A673 (cell line): ENCODE measurements around the gene STMN3. TPM values are rescaled to one million over a fixed set of nuclear protein-coding genes. Genes with fewer than 3 reads are reported as not detected.

Experiments used
- BruUV-seq: library from RNA; stranded (reverse); fragments of 400-500 nt; replicated peaks from 2 replicates; lab custom pipeline; 2021; lab: Mats Ljungman, UMichigan
- CTCF ChIA-PET: fragments of 300-600 bp; sonication (Branson Sonifier 250); formaldehyde crosslinking; loops from one replicate; lab custom pipeline; 2022; ENCODE audit warnings: antibody characterized with exemption; lab: Charles Lee
- POLR2A ChIA-PET: fragments of 300-600 bp; sonication (Branson Sonifier 250); formaldehyde crosslinking; loops from one replicate; lab custom pipeline; 2022; ENCODE audit warnings: antibody characterized with exemption; ENCODE audit not compliant: low non-redundant PET; lab: Charles Lee
- DNase-seq: peaks from one replicate; pipeline ENCODE4 v3.0.0-alpha.2; 2015; ENCODE audit warnings: low spot score
- H3K27ac ChIP-seq: fragments of 200-600 bp; sonication (generic); 2 replicates; pipeline ENCODE4 v1.5.1; 2016; ENCODE audit warnings: mixed run types, low read depth, mild to moderate bottlenecking, mixed read lengths, antibody characterized with exemption, low read length; ENCODE audit not compliant: poor library complexity, severe bottlenecking
- H3K27me3 ChIP-seq: fragments of 200-600 bp; sonication (generic); replicated peaks from 2 replicates; pipeline ENCODE4 v1.6.1; 2017; ENCODE audit warnings: mixed run types, low read depth, mild to moderate bottlenecking, mixed read lengths, antibody characterized with exemption, low read length; ENCODE audit not compliant: insufficient read depth, poor library complexity
- H3K36me3 ChIP-seq: fragments of 200-600 bp; sonication (generic); 2 replicates; pipeline ENCODE4 v1.6.1; 2016; ENCODE audit warnings: mixed run types, mild to moderate bottlenecking, mixed read lengths, antibody characterized with exemption, low read length; ENCODE audit not compliant: insufficient read depth, poor library complexity, severe bottlenecking
- H3K4me1 ChIP-seq: fragments of 200-600 bp; sonication (generic); 2 replicates; pipeline ENCODE4 v1.6.1; 2017; ENCODE audit warnings: mixed run types, mild to moderate bottlenecking, mixed read lengths, antibody characterized with exemption, low read length; ENCODE audit not compliant: insufficient read depth, poor library complexity, severe bottlenecking
- H3K4me3 ChIP-seq: fragments of 200-600 bp; sonication (generic); 2 replicates; pipeline ENCODE4 v1.5.1; 2016; ENCODE audit warnings: low read depth, mixed run types, mild to moderate bottlenecking, mixed read lengths, low read length; ENCODE audit not compliant: poor library complexity, severe bottlenecking
- H3K9me3 ChIP-seq: fragments of 200-600 bp; sonication (generic); 2 replicates; pipeline ENCODE4 v1.6.1; 2016; ENCODE audit warnings: mixed run types, low read depth, mild to moderate bottlenecking, mixed read lengths, antibody characterized with exemption, low read length; ENCODE audit not compliant: poor library complexity, severe bottlenecking
- CTCF ChIP-seq: fragments of 300-800, 200-600 bp; sonication (generic); conservative IDR thresholded peaks from 2 replicates; pipeline ENCODE4 v1.5.1; 2017; ENCODE audit warnings: low read depth, mild to moderate bottlenecking, antibody characterized with exemption, low read length, moderate library complexity, mixed read lengths
- EZH2 ChIP-seq: fragments of 200-600 bp; sonication (generic); IDR thresholded peaks from 2 replicates; pipeline ENCODE4 v1.6.1; 2017; ENCODE audit warnings: borderline replicate concordance, low read depth, mild to moderate bottlenecking, mixed read lengths, antibody characterized with exemption, low read length; ENCODE audit not compliant: poor library complexity, severe bottlenecking
- intact Hi-C: fragments of 100-400 bp; cut with micrococcal nuclease; formaldehyde crosslinking; loops from one replicate; pipeline ENCODE4 v1.10.0; 2022; ENCODE audit not compliant: unreplicated experiment
- total RNA-seq: library from RNA; stranded (reverse); gene quantifications from 2 replicates; pipeline ENCODE4 v1.2.3, GENCODE V29; 2021

Gene STMN3
- total RNA-seq, 1 experiment from 2014 or later, result 115 TPM

- Histone ChIP-seq H3K27ac (no peak overlapping the region), H3K4me1 (peaks cover 6% of the 10 kb centered on the region), H3K27me3 (no peaks in the 10 kb centered on the region), H3K9me3 (no peaks in the 10 kb centered on the region), H3K4me3 (no peak overlapping the region), H3K36me3 (peaks cover 26% of the 10 kb centered on the region)
- ChIA-PET POLR2A (interaction anchor here (0.6 kb wide), 1 partner anchor 38 kb away, joined by 3 read pairs; no protein-coding TSS in a partner anchor), CTCF (no interaction called here)
- TF ChIP-seq EZH2 (no peak), CTCF (no peak)
- no peak for DNase-seq
- BruUV-seq, result no TSS peak
- intact Hi-C loops, result no loop called here
These were observed 10.3 kb upstream of the STMN3 start for GRCh38 chr20:63663332-63664066.

GRCh38 chr20:63662813-63663189, 9.6 kb upstream of the STMN3 start:
- intact Hi-C loops, result no loop called here

More at GRCh38 chr20:63662813-63663189, 9.6 kb upstream of the STMN3 start:
- H3K27ac ChIP-seq, result no peak overlapping the region
- BruUV-seq, result no TSS peak
- TF ChIP-seq CTCF (no peak), EZH2 (no peak)
- peaks cover 6% of the 10 kb centered on the region for H3K4me1 ChIP-seq
- no peaks in the 10 kb centered on the region for H3K9me3 ChIP-seq
- H3K4me3 ChIP-seq, result no peak overlapping the region
- ChIA-PET POLR2A (interaction anchor here (0.6 kb wide), 1 partner anchor 37 kb away, joined by 3 read pairs; no protein-coding TSS in a partner anchor), CTCF (no interaction called here)
- no peaks in the 10 kb centered on the region for H3K27me3 ChIP-seq
- peaks cover 21% of the 10 kb centered on the region for H3K36me3 ChIP-seq
- no peak for DNase-seq
